Ovary (tissue), 9 donors: ENCODE results near the gene RAB6B. TPM values are rescaled to one million over a fixed set of nuclear protein-coding genes. Genes with fewer than 3 reads are reported as not detected.

Source experiments
- DNase-seq, 5 donors: peaks; one replicate each; pipeline ENCODE4 v3.0.0-alpha.2; 2019 to 2020
- H3K27ac ChIP-seq, 2 donors: fragments of 200-600 bp; one replicate each; pipeline versions ENCODE4 v1.5.1 to v1.8.0; 2019 to 2022
- H3K27me3 ChIP-seq: fragments of 200-600 bp; one replicate; pipeline ENCODE4 v1.8.0; 2022
- H3K36me3 ChIP-seq: fragments of 200-600 bp; sonication (generic); one replicate; pipeline ENCODE4 v1.5.1; 2019
- H3K4me1 ChIP-seq: one replicate; pipeline ENCODE4 v1.8.1; 2013; ENCODE audit warnings: mild to moderate bottlenecking, moderate library complexity; ENCODE audit not compliant: insufficient read depth
- H3K4me3 ChIP-seq: fragments of 200-600 bp; sonication (generic); one replicate; pipeline ENCODE4 v1.5.1; 2017
- H3K9me3 ChIP-seq, 2 donors: fragments of 200-600 bp in 1 of 2; sonication (generic) in 1 of 2; one replicate each; pipeline versions ENCODE4 v1.5.1 to v1.8.1; 2013 to 2019; ENCODE audit warnings: mild to moderate bottlenecking in 1 of 2, moderate library complexity in 1 of 2
- CTCF ChIP-seq, 3 donors: fragments of 450-650 bp in 2 of 3; fragments of 200-600 bp in 1 of 3; IDR thresholded peaks; one replicate each; pipeline versions ENCODE4 v1.5.1 to v1.8.0; 2016 to 2022; ENCODE audit warnings: antibody characterized with exemption in 3 of 3, mild to moderate bottlenecking in 1 of 3
- EP300 ChIP-seq: sonication (generic); formaldehyde crosslinking; IDR thresholded peaks from one replicate; pipeline ENCODE4 v1.6.1; 2017; ENCODE audit warnings: antibody characterized with exemption
- POLR2A ChIP-seq: fragments of 450-650 bp; IDR thresholded peaks from one replicate; pipeline ENCODE4 v1.6.1; 2017; ENCODE audit warnings: antibody characterized with exemption, mild to moderate bottlenecking, moderate library complexity
- WGBS, 3 donors: extraction: QIAGEN DNeasy Blood & Tissue Kit in 1 of 3; methylation state at CpG; one replicate each; pipeline versions ENCODE4 v1.1.5 to v1.1.7; 2013 to 2017; 5-methylcytosine and 5-hydroxymethylcytosine counted together
- intact Hi-C, 4 donors: fragments of 100-400 bp; cut with DNase I; formaldehyde crosslinking; loops; one replicate each; pipeline versions ENCODE4 v1.11.0 to v1.15.1; 2022 to 2023
- polyA plus RNA-seq, 2 donors: library from polyadenylated mRNA; stranded (reverse); fragments of 200-250 nt in 1 of 2; fragments of 350-450 nt in 1 of 2; fragmentation: Illumina TruSeq in 1 of 2; extraction: RNeasy Lipid Tissue Mini Kit (QIAGEN cat#74804) in 1 of 2; gene quantifications; one replicate each; pipeline ENCODE4 v1.2.3, GENCODE V29; 2013 to 2014
- total RNA-seq, 7 donors: library from RNA; depleted of rRNA in 2 of 7; stranded (reverse); fragments of >200 nt in 2 of 7; fragmentation: NEBNext Ultra II Directional in 3 of 7; extraction: Animal tissue kit (Norgen Biotek cat#: 25700) in 3 of 7; gene quantifications; one replicate each; pipeline versions ENCODE4 v1.1.0 to v1.2.4, GENCODE V29; 2016 to 2023
- donor health status: DM: no; HTN: no; CAD: no; lungs with moderate emphysema.
- donor health status: DM: no; HTN: no; CAD: no.
- donor health status: Bipolar disorder and iron deficiency.
- donor health status: DM: yes; HTN: yes; CAD: no.
- donor health status: DM: no; HTN: no; CAD: no.
- donor health status: DM: yes; HTN: yes; CAD: no.

RAB6B gene
- total and polyA plus RNA-seq, 9 donors: 0.50 to 9.1 (median 3.9) TPM

- TF ChIP-seq POLR2A (no peak), CTCF (IDR thresholded peaks at IDR 0.05) (no peak), EP300 (no peak)
- Histone ChIP-seq H3K36me3 (no peaks in the 10 kb centered on the region), H3K9me3 (no peaks in the 10 kb centered on the region), H3K4me3 (no peak overlapping the region), H3K27ac (no peak overlapping the region), H3K4me1 (no peaks in the 10 kb centered on the region), H3K27me3 (no peaks in the 10 kb centered on the region)
- peak in 2 of 5 donors; percentile 6 to 13 for DNase-seq
- intact Hi-C loops: no loop called here
- 92 to 99% (median 98%) methylated on average over 2 of the region's 2 CpGs for WGBS, 3 donors
Measured at GRCh38 chr3:133943031-133943535, 47.4 kb upstream of the RAB6B start.

GRCh38 chr3:133941415-133941821 lies 45.7 kb upstream of the RAB6B start:
- no peak overlapping the region for H3K4me3 ChIP-seq
- 8 to 25% (median 10%) methylated on average over 7 of the region's 7 CpGs for WGBS, 3 donors
- DNase-seq: peak in 3 of 5 donors; percentile 13 to 65 (median 40)

GRCh38 chr3:133940536-133940935 lies 44.9 kb upstream of the RAB6B start:
- H3K27ac ChIP-seq: no peak overlapping the region
- no peaks in the 10 kb centered on the region for H3K9me3 ChIP-seq
- no peak overlapping the region for H3K4me3 ChIP-seq
- peaks cover 4% of the 10 kb centered on the region for H3K4me1 ChIP-seq
- intact Hi-C loops: no loop called here
- no peak for TF ChIP-seq CTCF (IDR thresholded peaks at IDR 0.05)
- TF ChIP-seq EP300: no peak
- TF ChIP-seq POLR2A: no peak
- WGBS, 3 donors: 85 to 90% (median 89%) methylated on average over 10 of the region's 10 CpGs
- no peaks in the 10 kb centered on the region for H3K36me3 ChIP-seq
- DNase-seq: peak in 1 of 5 donors; percentile 6
- H3K27me3 ChIP-seq: no peaks in the 10 kb centered on the region

More at GRCh38 chr3:133941415-133941821, 45.7 kb upstream of the RAB6B start:
- intact Hi-C loops: no loop called here
- no peak overlapping the region for H3K27ac ChIP-seq
- H3K27me3 ChIP-seq: no peaks in the 10 kb centered on the region
- no peaks in the 10 kb centered on the region for H3K9me3 ChIP-seq
- peaks cover 3% of the 10 kb centered on the region for H3K4me1 ChIP-seq
- TF ChIP-seq CTCF (IDR thresholded peaks at IDR 0.05) (no peak), EP300 (no peak), POLR2A (no peak)
- H3K36me3 ChIP-seq: no peaks in the 10 kb centered on the region

- Histone ChIP-seq H3K36me3 (no peaks in the 10 kb centered on the region), H3K27me3 (no peaks in the 10 kb centered on the region), H3K9me3 (no peaks in the 10 kb centered on the region), H3K4me1 (peaks cover 4% of the 10 kb centered on the region), H3K27ac (no peak overlapping the region), H3K4me3 (no peak overlapping the region)
- TF ChIP-seq POLR2A: no peak
- TF ChIP-seq CTCF (IDR thresholded peaks at IDR 0.05): no peak
- no peak for TF ChIP-seq EP300
- 96 to 100% (median 96%) methylated on average over 1 of the region's 1 CpG for WGBS, 3 donors
- intact Hi-C loops: loop anchor here in 2 of 4 donors (10.0 kb wide), 2 partner anchors 345 to 365 kb away; no protein-coding TSS in a partner anchor
- DNase-seq: peak in 2 of 5 donors; percentile 5 to 22
Measured at GRCh38 chr3:133939463-133939835, 43.8 kb upstream of the RAB6B start.
